GM18517 (cell line): ENCODE measurements around the gene OXT.

ENCODE experiments used
- ATAC-seq: cut with Tn5 transposase; IDR thresholded peaks from one replicate; pipeline ENCODE4 v1.9.1; 2021; ENCODE audit warnings: mild to moderate bottlenecking, moderate library complexity; ENCODE audit not compliant: unreplicated experiment

The OXT gene

DNA sequence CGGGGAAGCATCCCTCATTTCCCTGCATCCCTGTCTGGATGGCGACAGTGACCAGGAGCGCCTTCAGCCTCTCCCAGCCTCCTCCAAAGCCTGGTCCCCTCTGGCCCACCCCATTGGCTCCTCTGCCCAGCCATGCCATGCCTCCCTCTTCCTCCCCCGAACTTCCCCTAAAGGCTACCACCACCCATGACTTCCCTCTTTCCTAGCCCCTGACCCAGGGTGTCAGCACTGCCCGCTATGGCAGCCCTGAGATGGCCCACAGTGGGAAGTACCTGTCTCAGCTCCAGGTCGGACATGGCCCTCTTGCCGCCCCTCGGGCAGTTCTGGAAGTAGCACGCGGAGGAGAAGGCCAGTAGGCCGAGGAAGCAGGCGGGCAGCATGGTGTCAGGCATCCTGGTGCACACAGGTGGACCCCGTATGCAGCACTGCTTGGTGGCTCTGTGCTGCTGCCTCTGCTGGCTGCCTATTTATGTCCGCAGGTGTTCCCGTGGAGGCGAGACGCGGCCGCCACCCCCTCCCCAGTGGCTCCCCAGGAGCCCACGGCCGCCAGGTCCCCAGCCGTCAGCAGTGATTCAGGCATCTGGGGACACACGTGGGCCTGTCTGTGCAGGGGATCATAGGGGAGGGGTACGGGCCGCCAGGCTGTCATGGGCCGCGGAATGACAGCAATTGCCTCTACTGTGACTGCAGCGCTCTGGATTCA, 13.0 kb downstream of the OXT start, which contains the start of gene AVP:
TSS of gene AVP (minus strand) at position 442 of the 703 bp plus-strand sequence. CDS start at position 392, 50 bp downstream.
- ATAC-seq, result no peak

DNA sequence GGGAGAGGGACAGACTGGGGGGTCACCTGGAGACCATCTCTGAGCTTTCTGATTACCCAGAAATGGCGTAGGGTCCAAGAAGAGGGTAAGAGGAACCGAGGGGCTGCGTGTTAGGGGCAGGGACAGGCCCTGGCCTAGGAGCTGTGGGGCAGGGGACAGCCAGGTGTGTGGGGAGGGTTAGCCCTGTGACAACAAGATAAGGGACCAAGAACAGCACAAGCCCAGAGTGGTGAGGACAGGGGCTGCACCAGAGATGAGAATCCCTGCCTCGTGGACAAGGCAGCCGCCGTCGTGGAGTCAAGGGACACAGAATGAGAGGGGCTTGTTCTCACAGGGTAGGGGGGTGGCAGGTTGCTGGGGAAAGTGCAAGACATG, 13.6 kb downstream of the OXT start:
- ATAC-seq, result no peak

DNA sequence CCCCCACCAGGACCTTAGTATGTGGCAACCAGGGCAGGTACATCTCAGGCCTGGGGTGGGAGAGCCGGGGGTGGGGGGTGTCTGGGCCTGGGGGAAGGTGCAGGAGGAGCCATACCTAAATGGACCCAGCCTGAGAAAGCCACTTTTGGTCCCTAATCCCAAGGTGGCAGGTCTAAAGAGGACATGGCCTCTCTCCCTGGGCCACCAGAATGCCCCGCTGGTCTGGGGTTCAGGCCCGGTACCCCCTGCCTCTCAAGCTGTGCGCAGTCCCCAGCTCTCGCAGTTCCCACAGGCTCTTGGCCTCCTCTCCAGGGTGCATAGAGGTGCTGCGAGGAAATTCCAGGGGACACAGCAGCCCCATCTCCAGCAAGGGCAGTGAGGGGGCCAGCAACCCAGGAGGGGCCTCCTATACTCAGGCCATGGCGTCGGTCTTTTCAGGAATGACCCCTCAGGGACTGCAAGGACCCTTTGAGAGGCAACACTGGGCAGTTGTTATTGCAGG, 14.2 kb downstream of the OXT start:
- ATAC-seq, result no peak

DNA sequence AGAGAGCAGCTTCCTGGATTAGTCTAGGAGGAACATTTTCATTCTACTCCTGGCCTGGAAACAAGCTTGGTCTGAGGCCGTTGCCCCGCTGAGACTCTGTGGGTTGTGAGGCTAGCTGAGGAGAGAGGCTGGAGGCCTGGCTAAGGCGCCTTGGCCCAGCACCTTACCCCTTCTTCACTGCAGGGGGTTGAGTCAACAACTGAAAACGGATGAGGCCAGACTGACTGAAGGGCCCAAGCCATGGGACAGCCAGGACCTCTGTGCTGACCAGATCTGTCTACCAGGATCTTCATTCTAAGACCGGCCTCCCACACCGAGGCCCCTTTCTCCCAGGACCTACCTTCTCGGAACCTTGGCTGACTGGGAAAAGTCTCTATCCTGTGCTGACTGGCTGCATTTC, 16.6 kb downstream of the OXT start:
- no peak for ATAC-seq

DNA sequence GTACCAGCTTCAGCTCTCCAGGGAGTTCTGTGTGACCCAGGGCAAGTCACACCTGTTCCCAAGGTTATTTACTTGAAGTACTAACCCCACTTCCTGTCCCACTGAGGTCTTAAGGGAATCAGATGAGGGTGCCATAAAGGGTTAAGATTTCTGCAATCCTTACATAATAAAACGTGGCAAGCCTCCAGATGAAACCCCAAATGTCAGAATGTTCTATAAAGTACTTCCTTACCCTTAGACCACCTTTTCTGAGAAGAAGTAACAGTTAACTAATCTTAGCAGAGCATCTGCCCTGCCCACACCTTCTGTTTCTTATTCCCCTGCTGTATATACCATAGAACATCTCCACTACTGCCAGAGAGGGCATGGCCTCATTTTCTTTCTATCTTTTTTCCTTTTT, 19.1 kb downstream of the OXT start:
- no peak for ATAC-seq

DNA sequence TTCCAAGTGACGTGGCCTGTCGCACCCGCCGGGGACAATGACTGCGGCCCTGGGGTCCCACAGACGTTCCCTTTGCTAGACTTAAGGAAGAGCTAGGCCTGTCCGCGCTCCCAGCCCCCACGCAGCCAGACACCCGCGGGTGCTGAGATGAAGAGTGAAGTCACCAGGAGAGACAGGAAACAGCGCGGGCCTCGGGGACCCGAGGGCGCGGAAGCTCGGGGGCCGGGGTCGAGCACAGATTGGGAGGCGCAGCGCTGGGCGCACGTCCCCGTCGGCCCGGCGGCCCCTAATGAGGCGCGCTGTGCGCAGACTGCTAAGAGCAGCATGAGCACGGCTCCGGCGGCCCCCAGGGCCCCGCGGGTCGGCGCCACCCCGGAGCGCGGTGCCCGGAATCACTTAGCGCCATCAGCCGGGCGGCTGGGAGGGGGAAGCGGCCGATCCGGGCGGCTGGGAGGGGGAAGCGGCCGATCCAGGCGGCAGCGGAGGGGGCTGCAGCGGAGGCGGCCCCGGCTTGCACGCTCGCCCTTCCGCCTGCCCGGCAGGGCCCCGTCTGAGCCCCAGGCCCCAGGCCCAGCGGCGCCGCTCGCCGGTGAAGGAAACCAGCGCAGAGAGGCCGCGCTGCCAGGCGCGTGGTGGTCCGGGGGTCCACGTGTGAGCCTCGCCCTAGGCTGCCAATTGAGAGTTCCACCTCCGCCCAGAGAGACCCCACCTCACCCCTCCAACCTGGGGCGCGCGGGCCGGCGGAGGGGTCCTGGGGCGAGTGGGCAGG, 21.4 kb downstream of the OXT start:
- no peak for ATAC-seq

DNA sequence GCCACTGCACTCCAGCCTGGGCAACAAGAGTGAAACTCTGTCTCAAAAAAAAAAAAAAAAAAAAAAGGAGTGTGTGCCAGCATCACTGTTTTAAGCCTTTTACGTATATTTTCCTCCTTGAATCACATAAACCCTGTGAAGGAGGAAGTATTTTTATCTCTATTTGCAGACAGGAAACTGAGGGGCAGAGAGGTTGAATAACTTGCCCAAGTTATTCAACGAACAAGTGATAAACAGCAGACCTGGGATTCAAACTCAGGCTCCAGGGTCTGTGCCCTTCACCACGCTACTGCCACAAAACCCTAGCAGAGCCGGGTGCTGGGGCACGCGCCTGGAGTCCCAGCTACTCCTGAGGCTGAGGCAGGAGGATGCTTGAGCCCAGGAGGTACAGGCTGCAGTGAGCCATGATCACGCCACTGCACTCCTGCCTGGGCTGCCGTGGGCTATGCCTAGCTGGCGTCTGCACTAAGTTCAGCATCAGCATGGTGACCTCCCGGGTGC, 22.5 kb downstream of the OXT start:
- no peak for ATAC-seq

DNA sequence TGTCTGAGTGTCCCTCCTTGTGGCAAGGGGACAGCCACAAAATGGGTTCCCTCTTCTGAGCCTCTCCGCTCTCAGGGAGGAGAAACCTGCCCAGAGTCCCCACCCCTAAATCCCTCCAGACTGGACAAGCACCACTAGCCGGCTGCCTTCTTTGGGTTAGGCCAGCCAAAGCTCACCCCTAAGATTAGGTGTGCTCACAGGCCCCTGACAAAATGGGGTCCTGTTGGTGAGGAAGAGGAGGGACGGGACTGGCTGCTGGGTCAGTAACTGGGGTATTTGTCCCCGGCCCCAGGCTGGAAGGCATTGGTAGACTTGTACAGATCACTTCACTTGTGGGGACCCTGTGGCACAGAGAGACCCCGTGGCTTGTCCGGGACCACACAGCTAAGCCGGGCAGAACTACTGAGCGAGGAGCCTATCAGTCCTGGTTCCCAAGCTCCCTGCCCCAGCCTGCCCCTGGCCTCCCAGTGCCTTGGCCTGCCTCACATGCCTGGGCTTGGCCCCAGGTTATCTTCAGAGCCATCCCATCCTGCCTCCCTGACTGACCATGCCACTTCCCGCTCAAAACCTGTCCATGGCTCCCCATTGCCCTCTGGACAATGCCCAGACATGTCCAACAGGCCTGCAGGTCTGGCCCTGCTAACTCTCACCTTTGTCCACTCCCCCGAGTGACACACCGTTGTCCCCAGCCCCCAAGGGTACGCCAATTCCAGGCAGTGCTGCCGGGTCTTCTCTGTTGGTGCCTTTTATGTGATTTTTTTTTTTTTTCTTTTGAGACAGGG, 23.6 kb downstream of the OXT start:
- no peak for ATAC-seq

DNA sequence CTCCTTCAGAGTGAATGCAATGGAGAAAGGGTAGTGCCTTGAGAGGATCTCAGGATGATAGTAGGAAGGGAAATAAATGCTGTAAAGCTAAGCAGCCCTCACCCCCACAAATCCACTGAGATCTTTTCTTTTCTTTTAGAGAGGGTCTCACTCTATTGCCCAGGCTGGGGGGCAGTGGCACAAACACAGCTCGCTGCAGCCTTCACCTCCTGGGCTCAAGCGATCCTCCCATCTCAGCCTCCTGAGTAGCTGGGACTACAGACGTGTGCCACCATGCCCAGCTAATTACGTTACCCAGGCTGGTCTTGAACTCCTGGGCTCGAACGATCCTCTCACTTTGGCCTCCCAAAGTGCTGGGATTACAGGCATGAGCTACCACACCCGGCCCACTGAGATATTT, 29.1 kb downstream of the OXT start:
- no peak for ATAC-seq

DNA sequence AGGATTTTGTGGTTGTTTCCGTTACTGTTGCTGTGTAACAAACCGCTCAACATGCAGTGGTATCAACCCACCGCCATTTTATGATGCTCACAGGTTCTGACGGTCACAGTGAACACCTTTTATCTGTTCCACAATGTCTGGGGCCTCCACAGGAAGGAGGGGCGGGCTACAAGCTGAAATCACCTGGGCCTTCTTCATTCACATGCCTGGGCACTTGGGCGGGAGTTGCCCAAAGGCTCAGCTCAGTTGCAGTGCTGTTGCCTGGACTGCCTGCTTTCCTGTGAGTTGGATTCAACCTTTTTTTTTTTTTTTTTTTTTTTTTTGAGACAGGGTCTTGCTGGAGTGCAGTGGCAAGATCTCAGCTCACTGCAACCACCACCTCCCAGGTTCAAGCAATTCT, 29.8 kb downstream of the OXT start:
- ATAC-seq, result no peak

DNA sequence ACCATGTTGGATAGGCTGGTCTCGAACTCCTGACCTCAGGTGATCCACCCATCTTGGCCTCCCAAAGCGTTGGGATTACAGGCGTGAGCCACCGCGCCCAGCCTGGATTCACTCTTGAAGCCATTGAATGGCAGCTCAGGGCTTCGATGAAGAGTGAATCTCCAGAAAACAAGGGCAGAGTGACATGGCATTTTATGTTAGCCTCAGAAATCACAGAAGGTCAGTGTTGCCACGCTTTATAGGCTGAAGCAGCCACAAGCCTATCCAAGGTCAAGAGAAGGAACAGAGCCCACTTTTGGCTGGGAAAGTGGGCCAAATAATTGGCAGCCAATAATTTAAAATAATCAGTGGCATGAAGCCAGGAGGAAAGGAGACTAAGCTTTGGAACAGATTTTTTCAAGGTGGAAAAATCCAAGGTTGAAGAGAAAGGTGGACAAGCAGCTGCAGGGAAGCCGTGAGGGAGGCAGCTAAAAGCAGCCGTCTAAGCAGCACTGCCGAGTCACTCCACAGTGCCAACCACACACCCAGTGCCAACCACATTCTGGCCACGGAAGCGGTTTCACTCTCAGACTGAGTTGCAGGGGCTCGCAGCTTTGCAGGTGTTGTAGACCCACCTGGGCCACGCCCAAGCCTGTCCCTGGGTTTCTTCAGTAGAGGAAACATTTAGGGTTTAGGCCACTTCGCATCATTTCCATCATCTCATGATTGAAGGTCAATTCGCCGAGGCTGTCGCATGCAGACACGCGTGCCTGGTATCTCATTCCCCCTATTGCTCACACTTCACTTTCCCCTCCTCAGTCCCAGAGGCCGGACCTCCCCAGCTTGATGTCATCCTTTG, 30.5 kb downstream of the OXT start:
- ATAC-seq, result no peak

DNA sequence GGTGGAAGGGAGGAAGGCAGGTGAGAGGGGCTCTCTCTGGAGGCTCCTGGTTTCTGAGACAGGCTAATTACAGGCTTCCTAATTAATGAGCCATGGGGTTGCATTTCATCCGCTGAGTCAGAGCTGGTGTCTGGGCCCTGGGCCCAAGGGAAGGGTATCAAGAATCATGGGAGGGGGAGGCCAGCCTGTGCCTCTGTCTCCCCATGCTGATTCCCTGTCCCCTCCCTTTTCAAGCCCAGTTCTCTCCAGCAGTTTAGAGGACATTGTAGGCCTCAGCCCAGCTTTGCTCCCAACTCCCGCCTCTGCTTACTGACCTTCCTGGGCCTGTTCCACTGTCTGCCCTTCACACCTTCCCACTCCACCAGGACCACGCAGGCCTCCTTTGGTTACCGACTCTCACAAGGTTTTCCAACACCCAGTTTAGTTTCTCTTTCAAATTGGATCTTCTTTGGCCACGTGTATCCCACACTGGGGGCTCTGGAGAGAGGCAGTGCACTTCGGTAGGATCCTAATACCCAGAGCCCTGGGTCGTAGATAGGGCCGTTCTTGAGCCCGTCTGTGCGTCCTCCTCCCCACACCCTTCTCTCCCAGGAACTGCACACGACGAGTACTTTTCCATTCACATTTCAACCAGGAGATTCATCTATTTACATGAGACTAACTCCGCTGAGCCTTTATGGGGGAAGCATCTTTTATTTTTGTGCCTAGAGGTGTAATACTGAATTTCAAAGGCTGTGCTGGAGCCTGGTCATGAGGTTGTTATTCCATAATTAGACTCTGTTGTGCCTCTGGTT, 31.4 kb downstream of the OXT start:
- no peak for ATAC-seq

DNA sequence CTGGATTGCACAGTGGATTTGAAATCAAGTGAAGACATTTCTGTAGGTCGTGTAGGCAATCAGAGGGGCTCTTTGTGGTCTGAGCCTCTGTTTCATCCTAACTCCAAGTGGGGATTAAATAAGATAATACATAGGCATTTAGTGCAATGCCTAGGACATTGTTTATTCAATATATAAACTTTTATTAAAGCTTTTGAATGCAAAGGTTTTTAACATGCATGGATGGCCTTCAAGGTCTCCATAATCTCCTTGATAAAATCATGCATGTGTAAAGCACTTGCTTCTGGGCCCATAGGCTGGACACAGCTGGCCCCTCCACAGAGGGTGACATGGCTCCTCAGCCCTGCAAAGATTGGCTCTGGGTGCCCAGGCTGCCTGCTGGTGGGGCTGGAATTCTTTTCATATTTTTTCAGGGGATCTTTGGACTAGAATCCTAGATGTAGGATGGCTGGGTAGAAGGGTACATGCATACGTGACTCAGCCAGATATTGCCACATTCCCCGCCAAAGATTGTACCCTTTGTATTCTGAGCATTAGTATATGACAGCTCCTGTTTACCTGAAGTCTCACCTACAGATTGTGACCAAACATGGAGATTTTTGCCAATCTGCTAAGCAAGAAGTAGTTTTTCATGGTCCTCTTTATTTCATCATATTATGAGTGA, 32.1 kb downstream of the OXT start:
- ATAC-seq, result no peak

DNA sequence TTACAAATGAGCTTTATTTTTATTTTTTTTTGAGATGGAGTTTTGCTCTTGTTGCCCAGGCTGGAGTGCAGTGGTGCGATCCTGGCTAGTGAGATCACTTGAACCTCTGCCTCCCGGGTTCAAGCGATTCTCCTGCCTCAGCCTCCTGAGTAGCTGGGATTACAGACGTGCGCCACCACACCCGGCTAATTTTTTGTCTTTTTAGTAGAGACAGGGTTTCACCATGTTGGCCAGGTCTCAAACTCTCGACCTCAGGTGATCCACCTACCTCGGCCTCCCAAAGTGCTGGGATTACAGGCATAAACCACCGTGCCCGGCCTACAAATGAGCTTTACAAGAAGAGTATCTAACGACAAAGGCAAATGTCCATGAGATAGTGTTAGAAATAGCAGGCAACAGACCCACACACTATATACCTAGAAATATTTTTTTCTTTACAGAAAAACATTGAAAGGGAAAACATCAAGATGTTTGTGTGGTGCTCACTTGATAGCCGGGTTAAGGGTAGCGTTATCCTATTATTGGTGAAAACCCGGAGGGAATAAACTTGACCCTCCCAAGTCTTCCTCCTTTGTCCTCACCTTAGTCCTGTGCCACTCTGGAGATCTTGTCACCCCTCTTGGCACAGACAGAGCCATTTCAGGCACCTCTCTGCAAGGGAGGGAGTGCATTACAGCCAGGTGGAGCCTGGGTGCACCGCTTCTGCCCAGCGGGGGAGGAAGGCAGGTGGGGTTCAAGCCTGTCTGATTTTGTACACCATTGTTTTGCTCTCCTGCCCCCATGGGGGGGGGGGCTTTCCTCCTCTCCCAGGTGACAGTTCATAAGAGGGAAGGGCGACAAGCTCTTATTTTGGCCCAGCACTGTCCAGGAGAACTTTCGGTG, 34.1 kb downstream of the OXT start:
- no peak for ATAC-seq

DNA sequence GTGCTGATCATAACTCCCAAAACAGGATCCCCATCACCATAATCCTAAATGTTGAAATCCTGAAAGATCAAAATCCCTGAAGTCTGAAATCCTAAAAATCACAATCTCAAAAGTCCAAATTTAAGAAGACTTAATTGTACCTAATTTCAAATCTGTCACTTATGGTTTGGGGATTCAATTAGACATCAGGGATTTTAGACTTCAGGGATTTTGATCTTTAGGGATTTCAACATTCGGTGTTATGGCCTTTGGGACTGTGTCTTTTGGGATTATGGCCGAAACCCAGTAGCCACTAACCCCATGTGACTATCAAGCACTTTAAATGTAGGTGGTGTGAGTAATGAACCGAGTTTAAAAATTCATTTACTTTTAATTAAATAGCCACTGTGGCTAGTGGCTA, 34.8 kb downstream of the OXT start:
- ATAC-seq, result no peak

DNA sequence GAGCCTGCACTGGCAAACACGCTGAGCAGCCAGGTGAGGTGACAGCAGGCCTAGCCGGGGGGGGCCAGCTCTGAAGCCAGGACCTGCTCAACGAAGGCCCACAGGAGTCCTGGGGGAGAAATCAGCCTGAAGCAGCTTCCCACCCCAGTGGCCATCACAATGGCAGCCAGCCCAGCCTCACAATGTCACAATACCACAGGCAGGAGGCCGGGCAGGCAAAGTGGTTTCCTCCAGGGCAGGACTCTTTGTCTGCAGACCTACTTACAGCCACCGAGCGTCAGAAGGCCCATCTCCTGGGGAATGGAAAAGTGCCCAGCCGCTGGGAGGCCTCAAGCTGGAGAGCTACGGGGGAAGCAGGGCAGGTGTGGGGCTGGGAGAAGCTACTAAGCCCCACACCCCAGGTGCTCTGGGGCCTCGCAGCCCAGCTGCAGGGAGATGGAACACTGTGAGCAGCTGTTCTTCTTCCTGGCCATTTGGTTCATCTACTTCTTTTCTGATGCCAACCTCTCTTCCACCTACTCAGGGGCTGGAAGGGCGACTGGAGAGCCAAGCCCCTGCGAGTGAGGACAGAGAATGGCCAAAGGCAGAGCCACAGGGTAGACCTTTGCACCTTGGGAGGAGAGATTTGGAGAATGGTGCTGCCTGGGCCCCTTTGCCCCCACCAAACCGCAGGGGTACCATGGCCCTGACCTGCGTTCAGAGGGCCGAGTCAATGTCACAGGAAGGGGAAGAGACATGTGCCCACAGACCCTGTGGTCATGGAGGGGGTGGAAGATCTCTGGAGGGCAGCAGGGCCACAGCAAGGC, 35.4 kb downstream of the OXT start:
- no peak for ATAC-seq

DNA sequence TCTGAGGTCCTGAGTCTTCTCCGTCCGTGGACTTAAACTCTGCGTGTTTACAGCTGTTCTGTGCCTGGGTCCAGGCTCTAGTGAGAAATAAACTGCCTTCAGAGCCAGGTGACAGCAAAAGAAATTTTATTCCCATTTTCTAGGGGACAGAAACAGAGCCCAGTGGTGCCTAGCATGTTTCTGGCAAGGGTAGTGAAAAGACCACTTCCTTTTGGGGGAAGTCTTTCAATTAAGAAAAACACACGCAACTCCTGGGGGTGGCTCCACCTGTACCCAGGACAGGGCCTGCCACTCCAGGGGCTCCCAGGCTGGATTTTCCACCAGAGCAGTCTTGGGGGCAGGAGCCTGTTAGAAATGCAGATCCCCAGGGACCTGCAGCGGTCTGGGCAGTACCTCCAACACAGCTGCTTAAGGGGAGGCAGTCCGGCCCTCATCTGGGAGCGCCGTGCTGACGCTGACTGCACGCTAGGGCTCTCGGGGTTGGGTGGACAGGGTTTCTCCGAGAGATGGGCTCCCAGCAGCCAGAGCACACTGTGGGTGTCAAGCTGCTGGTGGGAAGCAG, 36.1 kb downstream of the OXT start:
- no peak for ATAC-seq
